HG03159 (cell line): Measurements from ENCODE around the gene CMIP.

Experiments used
- ATAC-seq: cut with Tn5 transposase; IDR thresholded peaks from one replicate; pipeline ENCODE4 v1.9.1; 2021; ENCODE audit warnings: mild to moderate bottlenecking, moderate library complexity; ENCODE audit not compliant: unreplicated experiment

The CMIP gene

DNA sequence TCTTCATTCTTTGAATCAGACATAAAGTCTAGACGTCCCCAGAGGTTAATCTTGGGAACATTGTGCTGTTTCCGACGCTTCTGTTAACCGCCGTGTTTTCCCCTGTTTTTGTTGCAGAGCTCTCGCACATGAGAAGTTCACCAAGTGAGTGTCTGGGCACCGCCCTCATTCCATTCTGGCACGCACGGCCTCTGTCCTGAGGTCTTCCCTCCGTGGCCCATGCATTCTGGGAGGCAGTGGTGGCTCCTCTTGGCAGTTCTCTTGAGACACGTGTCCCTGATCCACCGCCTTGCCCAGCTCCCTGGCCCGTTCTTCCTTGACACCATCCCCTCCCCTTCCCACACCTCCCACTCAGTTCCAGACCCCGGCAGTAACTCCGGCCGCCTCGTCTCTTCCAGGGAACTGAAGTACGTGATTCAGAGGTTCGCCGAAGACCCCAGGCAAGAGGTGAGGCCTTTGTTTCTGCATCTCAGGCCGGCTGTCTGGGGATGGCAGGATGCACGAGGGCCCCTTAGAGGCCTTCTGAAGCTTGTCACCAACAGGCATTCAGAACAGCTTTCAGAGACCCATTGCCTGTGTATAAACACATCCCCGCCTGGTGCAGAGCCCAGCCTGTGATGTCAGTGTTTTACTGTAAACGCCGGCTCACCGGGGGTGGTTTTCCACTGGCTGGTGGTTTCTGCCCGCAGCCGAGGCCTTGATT, 248.6 kb downstream of the CMIP start:
- ATAC-seq: no peak

DNA sequence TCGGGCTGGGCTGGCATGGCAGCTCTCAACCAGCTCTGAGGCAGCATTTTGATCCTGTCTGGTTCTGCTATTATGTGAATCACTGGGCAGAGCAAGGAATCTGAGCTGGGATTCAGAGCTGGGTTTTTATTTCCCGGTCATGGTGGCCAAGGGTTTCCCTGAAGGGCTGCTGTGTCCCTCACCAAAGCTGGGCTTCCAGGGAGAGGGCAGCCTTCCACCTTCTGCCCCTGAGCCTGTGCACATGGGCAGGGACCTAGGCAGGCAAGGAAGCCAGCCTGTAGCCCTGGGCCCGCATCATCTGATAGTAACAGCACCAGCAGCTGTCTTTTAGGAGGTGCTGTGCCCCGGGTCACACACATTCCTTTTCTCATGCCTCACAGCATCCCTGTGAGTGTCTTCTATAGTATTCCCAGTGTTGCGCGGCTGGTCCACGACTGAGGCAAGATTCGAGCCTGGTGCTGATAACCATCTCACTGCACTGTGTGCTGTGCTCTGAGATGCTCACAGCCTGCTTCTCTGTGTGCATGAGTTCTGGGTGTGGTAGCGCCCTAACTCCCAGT, 249.2 kb downstream of the CMIP start:
- no peak for ATAC-seq

DNA sequence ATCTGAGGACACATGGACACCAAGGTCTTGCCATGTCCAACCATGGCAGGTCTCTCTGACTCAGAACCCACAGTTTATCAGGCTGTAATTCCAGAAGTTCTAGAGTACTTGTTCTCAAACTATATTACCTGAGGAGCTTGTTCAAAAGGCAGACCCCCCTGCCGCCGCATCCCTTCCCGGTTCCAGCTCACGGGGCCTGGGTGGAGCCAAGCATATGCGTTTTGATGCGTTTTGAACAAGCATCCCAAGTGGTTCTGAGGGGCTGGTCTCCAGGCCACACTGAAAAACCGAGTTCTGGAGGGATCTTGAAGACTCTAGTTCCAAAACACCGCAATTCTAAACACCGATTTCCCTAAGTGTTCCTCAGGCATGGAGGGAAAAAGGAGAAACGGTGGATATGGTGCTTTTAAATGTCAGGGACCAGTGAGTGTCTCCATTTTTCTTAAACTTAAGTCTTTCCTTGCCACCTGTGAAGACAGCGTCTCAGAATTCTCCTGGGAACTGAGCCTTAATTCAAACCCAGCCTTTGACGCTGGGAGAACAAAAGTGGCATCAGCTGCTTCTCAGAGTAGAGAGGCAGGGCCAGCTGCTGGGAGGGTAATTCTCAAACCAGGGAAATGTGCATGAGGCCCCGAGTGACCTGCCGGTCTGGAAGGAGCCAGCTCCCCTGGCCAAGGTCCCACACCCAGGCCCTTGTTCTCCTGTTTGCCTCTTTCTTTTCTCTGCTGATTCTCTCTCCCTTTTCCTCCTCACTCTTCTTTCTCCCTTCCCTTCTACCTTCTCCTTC, 250.1 kb downstream of the CMIP start:
- no peak for ATAC-seq

DNA sequence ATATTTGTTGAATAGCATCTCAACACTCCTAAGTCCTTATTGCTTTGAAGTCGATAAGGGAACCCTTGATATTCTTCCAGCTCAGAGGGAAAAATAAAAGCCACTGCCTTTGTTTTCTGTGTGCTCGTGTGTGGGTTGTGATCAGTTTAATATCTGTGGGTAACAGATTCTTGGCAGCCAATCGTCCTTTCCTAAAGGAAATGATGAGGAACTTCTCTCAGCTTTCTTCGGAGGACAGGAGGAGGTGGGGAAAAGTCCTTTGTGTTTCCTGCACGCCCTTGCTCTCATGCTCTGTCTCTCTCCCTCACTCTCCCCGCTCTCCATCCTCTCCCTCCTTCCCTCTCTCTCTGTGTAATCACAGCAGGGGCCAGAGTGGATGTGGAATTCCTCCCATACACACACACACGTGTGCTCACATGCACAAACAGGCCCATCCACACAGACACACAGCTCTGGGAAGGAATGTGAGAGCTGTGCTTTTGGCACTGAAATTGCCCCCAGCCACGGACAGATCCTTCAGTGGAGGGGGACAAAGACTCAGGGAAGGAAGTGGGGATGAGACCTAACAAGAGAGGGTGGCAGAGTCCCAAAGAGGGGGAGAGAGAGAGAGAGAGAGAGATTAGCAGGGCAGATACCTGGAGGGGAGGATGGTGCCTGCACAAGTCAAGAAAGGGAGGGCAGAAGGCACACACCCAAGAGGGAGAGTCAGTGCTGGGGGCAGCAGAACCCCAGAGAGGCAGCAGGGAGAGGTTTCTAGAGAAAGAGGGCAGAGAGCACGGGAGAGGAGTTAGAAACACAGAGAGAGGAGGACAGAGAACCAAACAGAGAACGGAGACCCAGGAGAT, 250.9 kb downstream of the CMIP start:
- no peak for ATAC-seq

DNA sequence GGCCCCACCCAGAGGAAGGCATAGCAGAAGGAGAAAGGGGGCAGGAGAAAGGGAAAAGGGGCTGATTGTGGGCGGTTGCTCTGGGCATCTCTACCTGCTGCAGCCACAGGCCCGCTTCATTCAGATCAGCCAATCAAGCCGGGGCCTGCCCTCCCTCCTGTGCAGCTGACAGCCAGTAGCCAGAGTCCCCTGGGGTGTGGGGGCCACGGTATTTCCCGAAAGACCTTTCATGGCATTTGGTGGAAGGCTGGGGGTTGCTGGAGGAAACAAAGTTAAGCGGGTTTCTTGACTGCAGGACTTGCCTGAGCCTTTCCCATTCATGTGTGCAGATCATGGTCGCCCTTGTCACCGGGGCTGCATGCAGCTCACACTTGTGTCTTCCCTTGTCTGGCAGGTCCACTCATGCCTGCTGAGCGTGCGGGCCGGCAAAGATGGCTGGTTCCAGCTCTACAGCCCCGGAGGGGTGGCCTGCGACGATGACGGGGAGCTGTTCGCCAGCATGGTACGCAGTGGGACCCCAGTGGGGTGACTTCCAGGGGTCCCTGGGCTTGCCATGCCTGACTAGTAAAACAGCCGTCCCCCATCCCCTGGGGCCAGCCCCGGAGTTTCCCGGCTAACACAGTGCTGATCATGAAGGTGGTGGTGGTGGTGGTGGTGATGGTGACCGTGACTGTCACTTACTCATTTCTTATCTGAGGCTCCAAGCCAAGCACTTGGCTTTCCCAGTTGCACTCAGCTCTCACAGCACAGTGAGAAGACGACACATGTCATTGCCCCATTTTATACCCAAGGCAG, 251.8 kb downstream of the CMIP start:
- no peak for ATAC-seq

DNA sequence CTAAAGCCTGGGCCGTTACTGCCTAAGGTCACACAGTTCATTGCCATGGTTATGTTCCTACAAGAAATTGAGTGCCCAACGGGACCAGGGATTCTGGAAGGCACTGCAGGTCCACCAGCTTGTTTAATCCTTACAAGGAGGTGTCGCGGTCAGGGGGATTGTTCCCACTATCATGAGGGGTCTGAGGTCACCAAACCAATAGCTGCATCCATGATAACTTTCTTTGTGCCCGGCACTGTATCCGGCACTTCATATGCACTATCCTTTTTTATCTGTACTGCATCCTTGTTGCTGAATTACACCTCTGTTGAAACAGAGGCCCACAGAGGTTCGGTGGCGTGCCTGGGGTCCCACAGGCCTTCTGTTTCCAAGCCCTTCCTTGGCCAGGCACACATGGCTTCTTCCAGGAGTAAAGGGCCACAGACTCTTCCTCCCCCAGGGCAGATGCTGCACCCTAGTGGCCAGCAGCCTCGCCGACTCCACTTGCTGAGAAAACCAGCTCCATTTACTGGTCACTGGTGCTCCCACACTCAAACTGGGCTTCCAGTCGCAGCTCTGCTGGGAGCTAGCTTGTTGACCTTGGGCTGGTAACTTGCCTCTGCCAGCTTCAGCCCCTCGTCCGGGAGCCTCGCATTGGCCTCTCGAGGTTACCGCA, 252.5 kb downstream of the CMIP start:
- ATAC-seq: no peak

DNA sequence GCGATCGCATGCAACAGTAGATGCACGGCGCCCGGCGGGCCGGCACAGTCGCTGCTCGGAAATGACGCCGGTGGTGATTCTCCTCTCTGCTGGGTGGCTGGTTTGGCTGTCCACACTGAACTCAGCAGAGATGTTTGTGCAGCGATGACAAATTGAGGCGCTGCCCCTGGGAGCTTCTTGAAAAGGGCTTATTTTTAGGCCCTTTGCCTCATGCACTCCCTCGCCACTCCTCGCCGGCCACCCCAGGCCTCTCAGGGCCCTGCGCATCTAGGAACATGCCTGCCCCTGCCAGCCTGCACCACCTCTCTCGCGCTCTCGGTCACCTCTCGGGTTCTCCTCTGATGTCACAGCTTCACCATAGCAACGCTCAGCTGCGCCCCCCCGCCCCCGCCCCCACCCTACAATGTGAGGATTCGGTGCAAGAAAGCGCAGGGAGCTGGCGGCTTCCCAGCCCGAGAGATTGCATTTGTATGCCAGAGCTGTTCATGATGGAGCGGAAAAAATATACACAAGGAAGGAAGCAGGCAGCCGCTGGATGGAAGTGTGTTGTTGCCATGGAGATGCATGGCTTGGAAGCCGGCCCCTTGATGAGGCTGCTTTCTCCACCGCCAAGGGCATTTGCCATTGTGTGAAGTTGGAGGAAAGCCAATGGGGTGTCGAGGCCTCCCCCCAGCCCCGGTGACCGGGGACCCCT, 253.2 kb downstream of the CMIP start:
- no peak for ATAC-seq

DNA sequence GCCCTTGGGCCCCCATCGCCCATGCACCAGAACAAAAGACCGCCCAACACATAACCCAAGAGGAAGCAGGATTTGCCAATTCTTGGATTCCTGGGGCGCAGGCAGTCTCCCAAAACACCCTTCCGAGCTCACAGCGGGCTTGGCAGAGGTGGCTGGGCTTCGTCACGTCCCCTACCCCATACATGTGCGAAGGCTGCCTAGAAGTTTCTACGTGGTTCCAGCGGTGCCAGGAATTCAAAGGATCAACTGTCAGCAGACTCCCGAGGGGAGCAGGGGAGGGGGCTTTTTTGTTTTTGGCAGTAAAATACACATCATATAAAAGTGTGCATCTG, 253.7 kb downstream of the CMIP start:
- ATAC-seq: no peak

DNA sequence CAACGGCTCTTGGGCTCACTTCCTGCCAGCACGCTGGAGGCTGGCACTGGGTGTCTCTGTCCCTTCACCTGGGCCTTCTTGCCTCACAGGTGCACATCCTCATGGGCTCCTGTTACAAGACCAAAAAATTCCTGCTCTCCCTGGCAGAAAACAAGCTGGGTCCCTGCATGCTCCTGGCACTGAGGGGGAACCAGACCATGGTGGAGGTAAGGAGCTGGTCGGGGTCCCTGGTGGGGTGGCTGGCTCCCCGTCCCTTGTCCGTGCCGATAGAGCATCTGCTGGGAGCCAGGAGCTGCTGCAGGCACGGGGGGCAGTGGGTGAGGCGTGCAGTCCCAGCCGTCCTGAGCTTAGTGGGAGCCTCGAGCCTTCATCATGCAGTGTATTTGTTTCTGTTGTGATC, 255.0 kb downstream of the CMIP start:
- ATAC-seq: no peak

DNA sequence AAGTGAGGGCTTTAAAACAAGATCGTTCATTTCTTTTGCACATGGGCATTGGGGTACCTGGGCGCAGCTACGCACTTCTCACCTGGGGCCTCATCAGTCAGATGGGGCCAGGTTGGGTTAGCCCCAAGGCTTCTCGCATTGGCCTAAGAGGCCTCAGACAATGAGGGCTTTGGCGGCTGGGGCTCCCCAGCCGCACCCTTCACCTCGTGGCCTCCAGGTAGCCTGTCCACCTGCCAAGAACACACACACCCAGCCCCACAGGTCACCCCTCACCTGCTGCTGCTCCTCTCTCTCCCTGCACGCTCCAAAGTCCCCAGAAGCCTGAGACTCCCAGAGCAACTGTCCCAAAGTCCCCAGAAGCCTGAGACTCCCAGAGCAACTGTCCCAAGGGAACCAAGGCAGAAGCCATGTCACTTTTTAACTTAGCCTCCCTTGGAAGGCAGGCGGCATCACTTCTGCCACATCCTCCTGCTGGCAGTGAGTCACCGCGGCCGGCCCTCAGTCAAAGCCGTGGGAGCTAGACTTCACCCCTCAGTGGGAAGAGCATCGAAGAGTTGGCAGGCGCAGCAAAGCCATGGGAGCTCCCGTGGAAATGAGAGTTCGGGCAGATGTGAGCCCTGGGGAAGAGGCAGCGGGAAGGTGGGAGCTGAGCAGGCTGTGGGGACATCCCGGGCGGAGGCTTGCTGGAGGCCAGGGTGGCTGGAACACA, 255.6 kb downstream of the CMIP start:
- ATAC-seq: no peak

DNA sequence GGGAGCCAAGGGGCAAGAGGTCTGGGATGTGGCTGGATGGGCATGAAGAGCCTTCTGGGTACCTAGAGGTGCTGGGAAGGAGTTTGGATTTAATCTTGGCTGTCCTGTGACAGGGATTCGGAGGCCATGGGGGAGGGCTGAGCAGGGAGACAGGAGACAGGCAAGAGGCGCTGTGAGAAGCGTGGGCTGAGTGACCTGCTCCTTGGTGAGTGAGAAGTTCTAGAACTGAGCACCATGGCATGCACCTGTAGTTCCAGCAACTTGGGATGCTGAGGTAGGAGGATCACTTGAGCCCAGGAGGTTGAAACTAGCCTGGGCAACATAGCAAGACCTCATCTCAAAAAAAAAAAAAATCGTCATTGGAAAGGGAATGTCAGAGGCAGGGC, 256.2 kb downstream of the CMIP start:
- ATAC-seq: no peak

DNA sequence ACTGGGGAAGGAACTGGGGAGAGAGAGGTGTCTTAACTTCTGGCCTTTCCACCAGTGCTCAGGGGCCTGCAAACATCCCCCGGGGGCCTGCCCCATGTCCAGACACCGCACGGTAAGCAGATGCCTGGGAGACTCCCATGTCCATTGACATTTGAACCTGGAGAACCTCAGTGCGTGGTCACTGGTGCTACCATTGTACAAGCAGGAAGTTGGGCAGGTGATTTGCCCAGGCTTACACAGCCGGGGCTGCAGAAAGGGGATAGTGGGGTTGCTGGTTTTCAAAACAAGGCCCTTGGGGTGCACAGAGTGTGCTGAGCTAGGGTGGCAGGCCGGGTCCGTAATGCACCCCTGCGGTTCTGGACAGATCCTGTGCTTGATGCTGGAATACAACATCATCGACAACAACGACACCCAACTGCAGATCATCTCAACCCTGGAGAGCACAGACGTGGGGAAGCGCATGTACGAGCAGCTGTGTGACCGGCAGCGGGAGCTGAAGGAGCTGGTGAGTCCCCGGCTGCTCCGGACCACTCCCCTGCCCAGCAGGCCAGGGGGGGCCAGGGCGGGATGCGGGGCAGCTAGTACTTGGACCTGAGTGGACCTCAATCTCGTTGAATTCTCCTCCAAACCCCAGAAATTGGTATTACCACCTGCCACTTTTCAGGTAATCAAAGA, 256.8 kb downstream of the CMIP start:
- ATAC-seq: no peak

DNA sequence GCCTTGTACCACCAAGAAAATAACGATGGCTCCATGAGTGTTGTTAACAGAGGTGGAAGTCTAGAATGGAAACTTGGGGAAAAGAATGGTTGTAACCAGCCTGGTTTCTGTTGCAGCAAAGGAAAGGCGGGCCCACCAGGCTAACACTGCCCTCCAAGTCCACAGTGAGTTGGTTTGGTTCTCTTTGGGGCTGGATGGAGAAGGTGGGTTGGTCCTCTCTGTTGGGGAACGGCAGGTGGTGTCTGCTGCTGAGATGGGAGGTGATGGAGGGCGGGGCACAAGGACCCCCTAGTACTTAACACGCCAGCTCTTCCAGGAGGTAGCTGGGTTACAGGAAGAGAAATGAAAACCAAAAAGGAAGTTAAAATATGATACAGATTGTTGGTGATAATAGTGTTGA, 257.9 kb downstream of the CMIP start:
- no peak for ATAC-seq

DNA sequence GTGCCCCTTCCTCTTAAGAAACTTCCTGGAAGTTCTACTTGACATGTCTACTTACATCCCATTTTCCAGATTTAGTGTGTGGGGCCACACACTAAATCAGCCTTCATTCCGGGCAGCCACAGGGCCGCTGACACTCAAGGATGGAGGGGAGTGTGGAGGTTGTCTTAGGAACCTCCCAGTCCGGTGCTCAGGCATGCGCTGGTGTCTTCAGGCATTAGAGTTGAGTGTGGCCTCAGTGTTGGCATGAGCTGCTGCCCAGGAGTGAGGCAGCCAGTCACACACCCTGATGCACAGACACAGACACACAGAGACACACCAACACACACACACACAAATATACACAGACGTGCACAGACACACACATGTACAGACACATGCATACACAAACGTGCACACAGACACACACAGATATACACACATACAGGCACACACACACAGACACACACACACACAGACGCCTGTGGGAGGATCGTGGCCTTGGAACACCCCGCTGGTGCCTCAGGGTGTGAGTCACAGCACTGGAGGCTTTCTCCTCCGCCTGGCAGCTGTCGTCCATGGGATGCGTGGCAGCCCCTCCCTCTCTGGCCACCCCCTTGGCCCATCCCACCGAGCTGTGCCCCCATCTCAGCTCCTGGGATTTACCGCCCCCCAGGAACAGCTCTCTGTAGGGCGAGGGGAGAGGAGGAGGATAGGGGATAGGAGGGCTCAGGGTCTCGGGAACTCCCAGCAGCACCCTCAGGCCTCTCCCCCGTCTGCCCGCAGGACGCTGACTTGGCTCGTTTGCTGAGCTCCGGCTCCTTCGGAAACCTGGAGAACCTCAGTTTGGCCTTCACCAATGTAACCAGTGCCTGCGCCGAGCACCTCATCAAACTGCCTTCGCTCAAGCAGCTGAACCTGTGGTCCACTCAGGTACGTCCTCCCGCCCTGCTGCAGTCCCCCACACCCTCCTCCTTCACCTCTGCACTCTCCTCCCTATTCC, 258.9 kb downstream of the CMIP start:
- ATAC-seq: no peak

DNA sequence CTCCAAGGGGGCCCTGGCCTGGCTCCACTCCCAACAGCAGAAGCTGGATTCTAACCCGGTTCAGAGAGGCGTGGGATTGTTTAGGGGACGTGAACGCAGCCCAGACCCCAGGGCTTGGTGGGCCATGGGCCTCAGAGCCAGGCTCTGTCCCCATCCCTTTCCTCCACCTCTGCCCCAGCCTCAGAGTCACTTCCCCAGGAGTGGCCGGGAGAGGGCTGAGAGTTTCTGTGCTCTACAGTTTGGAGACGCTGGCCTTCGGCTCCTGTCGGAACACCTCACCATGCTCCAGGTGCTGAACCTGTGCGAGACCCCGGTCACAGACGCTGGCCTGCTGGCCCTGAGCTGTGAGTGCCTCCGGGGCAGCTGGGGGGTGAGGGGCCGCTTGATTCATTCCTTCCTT, 260.7 kb downstream of the CMIP start:
- no peak for ATAC-seq

DNA sequence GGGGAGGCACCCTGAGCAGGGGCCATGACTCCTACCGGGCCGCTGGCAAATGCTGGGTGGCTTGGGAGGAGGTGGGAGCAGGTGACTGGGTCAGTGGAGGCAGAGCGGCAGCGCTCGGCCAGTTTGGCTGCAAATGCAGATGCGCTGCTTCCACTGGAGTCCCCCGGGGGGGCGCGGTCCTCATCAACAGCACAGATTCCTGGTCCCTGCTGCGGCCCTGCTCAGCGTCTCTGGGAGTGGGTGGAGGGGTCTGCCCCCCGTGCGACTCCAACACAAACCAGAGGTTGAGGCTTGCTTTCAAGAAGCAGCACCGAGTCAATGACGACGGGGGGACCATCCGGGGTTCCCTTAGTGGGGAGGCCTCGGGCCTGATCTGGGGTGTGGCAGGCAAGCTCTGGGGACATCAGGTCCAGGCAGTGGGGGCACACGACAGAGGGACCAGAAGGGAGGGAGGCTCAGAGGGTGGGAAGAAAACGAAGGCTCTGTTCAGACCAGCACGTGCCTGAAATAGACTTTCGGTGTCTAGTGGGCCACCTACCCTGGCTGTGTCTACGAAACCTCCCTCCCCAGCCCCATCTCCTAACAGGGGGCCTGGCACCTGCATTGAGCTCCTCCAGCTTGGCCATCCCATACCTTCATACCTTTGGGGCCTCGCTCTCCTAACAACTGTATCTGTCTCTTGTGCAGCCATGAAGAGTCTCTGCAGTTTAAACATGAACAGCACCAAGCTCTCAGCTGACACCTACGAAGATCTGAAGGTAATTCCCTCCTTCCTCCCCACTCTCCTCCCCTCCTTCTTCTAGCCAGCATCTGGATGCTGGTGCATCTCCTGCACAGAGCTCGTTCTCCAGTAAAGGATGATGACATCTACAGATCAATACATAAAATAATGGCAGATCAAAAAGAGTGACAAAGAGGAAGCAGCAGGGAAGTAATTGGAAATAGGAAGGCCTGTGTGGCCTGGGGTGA, 262.0 kb downstream of the CMIP start:
- no peak for ATAC-seq
